ENCODE results near the gene AGO3. TPM values are rescaled to one million over a fixed set of nuclear protein-coding genes. Genes with fewer than 3 reads are reported as not detected.

AGO3 gene
- total and polyA plus RNA-seq, 10 of the 15 experiments (the other 5 are each of a cell fraction or from before 2014, with no cell fraction given), result 3.9 to 35.2 (median 12.5) TPM

DNA sequence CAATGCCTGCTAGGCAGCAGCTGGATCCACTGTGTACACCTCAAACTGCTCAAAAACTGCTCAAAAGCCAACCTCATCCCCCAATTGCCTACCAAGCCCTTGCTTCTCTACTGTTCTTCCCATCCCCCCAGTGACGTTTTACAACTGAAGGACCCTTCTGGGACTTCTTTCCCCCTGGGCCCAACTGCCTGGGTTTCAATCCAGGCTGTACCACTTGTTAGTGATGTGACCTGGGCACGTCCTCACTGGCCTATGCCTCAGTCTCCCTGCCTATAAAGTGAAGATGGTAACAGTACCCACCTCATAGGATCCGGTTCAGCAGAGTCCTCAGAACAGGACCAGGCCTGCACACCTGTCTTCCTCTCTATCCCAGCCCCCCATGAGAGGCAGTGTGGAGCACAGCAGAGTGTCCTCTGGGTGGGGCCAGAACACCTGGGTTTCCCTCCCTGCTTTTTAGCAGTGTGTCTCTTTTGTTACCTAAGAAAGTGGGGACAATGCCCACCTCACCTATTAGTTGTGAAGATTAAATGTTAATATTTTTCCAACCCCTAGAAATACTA, 151.1 kb downstream of the AGO3 start:
- no peak overlapping the region for H3K9ac ChIP-seq (ENCODE audit: control insufficient read depth, insufficient read depth, low read length)
- no peaks in the 10 kb centered on the region; a peak in 1 of 4 replicates for H3K27me3 ChIP-seq (replicated peaks in 1 of 2; ENCODE audit: control insufficient read depth in 2 of 2, insufficient read depth in 2 of 2, low read length in 1 of 2)
- no peak overlapping the region for H3K27ac ChIP-seq (ENCODE audit: control insufficient read depth, insufficient read depth)
- H3K79me2 ChIP-seq (ENCODE audit: control insufficient read depth, insufficient read depth, low read length), result no peaks in the 10 kb centered on the region
- no TSS peak for BruUV-seq (replicated peaks)
- 19% methylated on average over 3 of the region's 3 CpGs for WGBS (ENCODE audit: insufficient coverage, insufficient replicate concordance, low lambda C conversion rate, missing lambda C conversion rate)
- SMC1A ChIA-PET (ENCODE audit: uncharacterized antibody, unreplicated experiment), result interaction anchor here (0.6 kb wide), 1 partner anchor 14 kb away, joined by 3 read pairs; no protein-coding TSS in a partner anchor
- POLR2A ChIA-PET, result no interaction called here
- no peak overlapping the region for H3K4me3 ChIP-seq
- no peaks in the 10 kb centered on the region for H3K9me3 ChIP-seq (replicated peaks; ENCODE audit: control insufficient read depth, insufficient read depth, low read length)
- ATAC-seq (no peak), FAIRE-seq (no peak), DNase-seq (ENCODE audit: low read depth, low spot score) (no peak)
- H3K4me1 ChIP-seq (ENCODE audit: control insufficient read depth, insufficient read depth, low read length), result no peaks in the 10 kb centered on the region
- H3K36me3 ChIP-seq (ENCODE audit: control insufficient read depth in 2 of 2, insufficient read depth in 2 of 2, low read length in 1 of 2), result no peaks in the 10 kb centered on the region
- RAD21 ChIA-PET (ENCODE audit: unreplicated experiment), result no interaction called here
- H3K4me2 ChIP-seq (ENCODE audit: control insufficient read depth, insufficient read depth), result no peak overlapping the region
- in situ Hi-C loops (cut with MboI), result no loop called here
- no peak overlapping the region for H2AFZ ChIP-seq (ENCODE audit: control insufficient read depth, low read depth, low read length)
- CTCF ChIA-PET, result no interaction called here
- H4K20me1 ChIP-seq (ENCODE audit: control insufficient read depth, insufficient read depth), result no peaks in the 10 kb centered on the region
- intact Hi-C loops (cut with micrococcal nuclease; ENCODE audit: unreplicated experiment), result loop anchor here (10.0 kb wide), 1 partner anchor 197 kb away; the partner anchor contains the start of gene AGO1
- no peak for TF ChIP-seq ZNF622 (IDR thresholded peaks at IDR 0.05)
- no peak for TF ChIP-seq SP1 (IDR thresholded peaks at IDR 0.05; ENCODE audit: low read depth, low read length)
- TF ChIP-seq, protein P1, sequence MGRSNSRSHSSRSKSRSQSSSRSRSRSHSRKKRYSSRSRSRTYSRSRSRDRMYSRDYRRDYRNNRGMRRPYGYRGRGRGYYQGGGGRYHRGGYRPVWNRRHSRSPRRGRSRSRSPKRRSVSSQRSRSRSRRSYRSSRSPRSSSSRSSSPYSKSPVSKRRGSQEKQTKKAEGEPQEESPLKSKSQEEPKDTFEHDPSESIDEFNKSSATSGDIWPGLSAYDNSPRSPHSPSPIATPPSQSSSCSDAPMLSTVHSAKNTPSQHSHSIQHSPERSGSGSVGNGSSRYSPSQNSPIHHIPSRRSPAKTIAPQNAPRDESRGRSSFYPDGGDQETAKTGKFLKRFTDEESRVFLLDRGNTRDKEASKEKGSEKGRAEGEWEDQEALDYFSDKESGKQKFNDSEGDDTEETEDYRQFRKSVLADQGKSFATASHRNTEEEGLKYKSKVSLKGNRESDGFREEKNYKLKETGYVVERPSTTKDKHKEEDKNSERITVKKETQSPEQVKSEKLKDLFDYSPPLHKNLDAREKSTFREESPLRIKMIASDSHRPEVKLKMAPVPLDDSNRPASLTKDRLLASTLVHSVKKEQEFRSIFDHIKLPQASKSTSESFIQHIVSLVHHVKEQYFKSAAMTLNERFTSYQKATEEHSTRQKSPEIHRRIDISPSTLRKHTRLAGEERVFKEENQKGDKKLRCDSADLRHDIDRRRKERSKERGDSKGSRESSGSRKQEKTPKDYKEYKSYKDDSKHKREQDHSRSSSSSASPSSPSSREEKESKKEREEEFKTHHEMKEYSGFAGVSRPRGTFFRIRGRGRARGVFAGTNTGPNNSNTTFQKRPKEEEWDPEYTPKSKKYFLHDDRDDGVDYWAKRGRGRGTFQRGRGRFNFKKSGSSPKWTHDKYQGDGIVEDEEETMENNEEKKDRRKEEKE (IDR thresholded peaks at IDR 0.05), result no peak
- TF ChIP-seq, protein P2, sequence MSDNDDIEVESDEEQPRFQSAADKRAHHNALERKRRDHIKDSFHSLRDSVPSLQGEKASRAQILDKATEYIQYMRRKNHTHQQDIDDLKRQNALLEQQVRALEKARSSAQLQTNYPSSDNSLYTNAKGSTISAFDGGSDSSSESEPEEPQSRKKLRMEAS (IDR thresholded peaks at IDR 0.05; ENCODE audit: low read depth, low read length), result no peak
- TF ChIP-seq, protein P3, sequence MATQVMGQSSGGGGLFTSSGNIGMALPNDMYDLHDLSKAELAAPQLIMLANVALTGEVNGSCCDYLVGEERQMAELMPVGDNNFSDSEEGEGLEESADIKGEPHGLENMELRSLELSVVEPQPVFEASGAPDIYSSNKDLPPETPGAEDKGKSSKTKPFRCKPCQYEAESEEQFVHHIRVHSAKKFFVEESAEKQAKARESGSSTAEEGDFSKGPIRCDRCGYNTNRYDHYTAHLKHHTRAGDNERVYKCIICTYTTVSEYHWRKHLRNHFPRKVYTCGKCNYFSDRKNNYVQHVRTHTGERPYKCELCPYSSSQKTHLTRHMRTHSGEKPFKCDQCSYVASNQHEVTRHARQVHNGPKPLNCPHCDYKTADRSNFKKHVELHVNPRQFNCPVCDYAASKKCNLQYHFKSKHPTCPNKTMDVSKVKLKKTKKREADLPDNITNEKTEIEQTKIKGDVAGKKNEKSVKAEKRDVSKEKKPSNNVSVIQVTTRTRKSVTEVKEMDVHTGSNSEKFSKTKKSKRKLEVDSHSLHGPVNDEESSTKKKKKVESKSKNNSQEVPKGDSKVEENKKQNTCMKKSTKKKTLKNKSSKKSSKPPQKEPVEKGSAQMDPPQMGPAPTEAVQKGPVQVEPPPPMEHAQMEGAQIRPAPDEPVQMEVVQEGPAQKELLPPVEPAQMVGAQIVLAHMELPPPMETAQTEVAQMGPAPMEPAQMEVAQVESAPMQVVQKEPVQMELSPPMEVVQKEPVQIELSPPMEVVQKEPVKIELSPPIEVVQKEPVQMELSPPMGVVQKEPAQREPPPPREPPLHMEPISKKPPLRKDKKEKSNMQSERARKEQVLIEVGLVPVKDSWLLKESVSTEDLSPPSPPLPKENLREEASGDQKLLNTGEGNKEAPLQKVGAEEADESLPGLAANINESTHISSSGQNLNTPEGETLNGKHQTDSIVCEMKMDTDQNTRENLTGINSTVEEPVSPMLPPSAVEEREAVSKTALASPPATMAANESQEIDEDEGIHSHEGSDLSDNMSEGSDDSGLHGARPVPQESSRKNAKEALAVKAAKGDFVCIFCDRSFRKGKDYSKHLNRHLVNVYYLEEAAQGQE (IDR thresholded peaks at IDR 0.05; ENCODE audit: low read depth, low read length), result no peak
- TF ChIP-seq LARP7 (IDR thresholded peaks at IDR 0.05), result no peak
- TF ChIP-seq SMC3 (IDR thresholded peaks at IDR 0.05; ENCODE audit: borderline replicate concordance, low read length), result no peak
- TF ChIP-seq SMAD5 (IDR thresholded peaks at IDR 0.05; ENCODE audit: low read depth), result no peak
- no peak for TF ChIP-seq POLR2AphosphoS5 (IDR thresholded peaks at IDR 0.05; ENCODE audit: low read length)
- no peak for TF ChIP-seq EED (IDR thresholded peaks at IDR 0.05; ENCODE audit: low read depth)
- TF ChIP-seq, protein P4, sequence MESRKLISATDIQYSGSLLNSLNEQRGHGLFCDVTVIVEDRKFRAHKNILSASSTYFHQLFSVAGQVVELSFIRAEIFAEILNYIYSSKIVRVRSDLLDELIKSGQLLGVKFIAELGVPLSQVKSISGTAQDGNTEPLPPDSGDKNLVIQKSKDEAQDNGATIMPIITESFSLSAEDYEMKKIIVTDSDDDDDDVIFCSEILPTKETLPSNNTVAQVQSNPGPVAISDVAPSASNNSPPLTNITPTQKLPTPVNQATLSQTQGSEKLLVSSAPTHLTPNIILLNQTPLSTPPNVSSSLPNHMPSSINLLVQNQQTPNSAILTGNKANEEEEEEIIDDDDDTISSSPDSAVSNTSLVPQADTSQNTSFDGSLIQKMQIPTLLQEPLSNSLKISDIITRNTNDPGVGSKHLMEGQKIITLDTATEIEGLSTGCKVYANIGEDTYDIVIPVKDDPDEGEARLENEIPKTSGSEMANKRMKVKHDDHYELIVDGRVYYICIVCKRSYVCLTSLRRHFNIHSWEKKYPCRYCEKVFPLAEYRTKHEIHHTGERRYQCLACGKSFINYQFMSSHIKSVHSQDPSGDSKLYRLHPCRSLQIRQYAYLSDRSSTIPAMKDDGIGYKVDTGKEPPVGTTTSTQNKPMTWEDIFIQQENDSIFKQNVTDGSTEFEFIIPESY (IDR thresholded peaks at IDR 0.05), result no peak
- TF ChIP-seq BCL11A (IDR thresholded peaks at IDR 0.05; ENCODE audit: low read depth, low read length), result no peak
- TF ChIP-seq, protein P5, sequence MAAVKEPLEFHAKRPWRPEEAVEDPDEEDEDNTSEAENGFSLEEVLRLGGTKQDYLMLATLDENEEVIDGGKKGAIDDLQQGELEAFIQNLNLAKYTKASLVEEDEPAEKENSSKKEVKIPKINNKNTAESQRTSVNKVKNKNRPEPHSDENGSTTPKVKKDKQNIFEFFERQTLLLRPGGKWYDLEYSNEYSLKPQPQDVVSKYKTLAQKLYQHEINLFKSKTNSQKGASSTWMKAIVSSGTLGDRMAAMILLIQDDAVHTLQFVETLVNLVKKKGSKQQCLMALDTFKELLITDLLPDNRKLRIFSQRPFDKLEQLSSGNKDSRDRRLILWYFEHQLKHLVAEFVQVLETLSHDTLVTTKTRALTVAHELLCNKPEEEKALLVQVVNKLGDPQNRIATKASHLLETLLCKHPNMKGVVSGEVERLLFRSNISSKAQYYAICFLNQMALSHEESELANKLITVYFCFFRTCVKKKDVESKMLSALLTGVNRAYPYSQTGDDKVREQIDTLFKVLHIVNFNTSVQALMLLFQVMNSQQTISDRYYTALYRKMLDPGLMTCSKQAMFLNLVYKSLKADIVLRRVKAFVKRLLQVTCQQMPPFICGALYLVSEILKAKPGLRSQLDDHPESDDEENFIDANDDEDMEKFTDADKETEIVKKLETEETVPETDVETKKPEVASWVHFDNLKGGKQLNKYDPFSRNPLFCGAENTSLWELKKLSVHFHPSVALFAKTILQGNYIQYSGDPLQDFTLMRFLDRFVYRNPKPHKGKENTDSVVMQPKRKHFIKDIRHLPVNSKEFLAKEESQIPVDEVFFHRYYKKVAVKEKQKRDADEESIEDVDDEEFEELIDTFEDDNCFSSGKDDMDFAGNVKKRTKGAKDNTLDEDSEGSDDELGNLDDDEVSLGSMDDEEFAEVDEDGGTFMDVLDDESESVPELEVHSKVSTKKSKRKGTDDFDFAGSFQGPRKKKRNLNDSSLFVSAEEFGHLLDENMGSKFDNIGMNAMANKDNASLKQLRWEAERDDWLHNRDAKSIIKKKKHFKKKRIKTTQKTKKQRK (IDR thresholded peaks at IDR 0.05; ENCODE audit: low read depth, low read length), result no peak
